T-helper 1 cell treated with Interleukin-12 subunit alpha and Interleukin-12 subunit beta and Interleukin-4 antibody, amounts not matched to agents 30 ng/mL and 1 ng/mL, for 36 hours (primary cell): ENCODE measurements around the gene ZCCHC10. TPM values are rescaled to one million over a fixed set of nuclear protein-coding genes. Genes with fewer than 3 reads are reported as not detected.

Experiments used
- intact Hi-C: fragments of 100-400 bp; cut with micrococcal nuclease; formaldehyde crosslinking; loops from one replicate; pipeline ENCODE4 v1.15.1; 2024
- total RNA-seq: library from RNA; stranded (reverse); gene quantifications from 2 replicates; pipeline ENCODE4 v1.2.3, GENCODE V29; 2022

The ZCCHC10 gene
- total RNA-seq: 34.3 and 35.7 TPM in 2 replicates

DNA sequence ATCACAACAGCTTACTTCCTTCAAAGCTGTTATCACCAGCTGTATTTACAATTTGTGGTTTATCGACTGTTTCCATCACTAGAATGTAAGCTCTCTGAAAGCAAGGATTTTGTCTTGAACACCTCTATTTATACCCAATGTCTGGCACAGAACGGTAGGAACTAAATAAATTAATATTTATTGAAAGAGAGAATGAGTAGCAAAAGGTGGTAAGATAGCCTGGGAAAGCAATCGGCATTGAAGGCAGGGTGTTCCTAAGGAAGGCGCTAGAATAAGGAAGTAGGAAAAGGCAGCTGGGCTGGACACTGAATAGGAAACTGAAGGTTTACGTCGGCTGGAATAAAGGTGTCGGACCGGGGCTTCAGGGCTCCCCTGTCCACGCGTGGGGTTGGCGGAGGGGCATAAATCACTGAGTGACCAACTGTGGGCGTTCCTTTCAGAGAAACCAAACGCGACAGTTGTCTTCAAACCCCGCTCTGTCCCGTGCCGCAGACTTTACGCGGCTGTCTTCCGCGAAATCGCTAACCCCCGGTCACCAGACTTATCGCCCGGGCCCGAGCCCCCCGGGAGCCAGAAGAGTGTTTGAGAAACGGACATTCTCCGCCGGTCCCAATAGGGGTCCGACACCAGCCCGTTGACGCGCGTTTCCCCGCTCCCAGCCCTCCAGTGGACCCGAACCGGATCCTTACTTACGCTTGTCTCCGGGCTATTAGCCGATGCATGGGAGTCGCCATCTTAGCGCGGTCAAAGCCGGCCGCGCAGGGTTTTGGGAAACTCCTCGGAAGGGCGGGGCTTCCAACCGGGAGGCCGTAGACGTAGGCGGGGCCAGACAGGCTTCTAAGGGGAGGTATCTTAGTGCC, at the start of gene ZCCHC10:
TSS of gene ZCCHC10 (minus strand) at position 746 of the 860 bp plus-strand sequence. CDS start at position 734, 12 bp downstream.
- intact Hi-C loops: loop anchor here (1.0 to 10.0 kb wide), 7 partner anchors 25 to 1391 kb away; partner anchors contain the start of genes AFF4, C5orf15, GDF9 and KIF3A

DNA sequence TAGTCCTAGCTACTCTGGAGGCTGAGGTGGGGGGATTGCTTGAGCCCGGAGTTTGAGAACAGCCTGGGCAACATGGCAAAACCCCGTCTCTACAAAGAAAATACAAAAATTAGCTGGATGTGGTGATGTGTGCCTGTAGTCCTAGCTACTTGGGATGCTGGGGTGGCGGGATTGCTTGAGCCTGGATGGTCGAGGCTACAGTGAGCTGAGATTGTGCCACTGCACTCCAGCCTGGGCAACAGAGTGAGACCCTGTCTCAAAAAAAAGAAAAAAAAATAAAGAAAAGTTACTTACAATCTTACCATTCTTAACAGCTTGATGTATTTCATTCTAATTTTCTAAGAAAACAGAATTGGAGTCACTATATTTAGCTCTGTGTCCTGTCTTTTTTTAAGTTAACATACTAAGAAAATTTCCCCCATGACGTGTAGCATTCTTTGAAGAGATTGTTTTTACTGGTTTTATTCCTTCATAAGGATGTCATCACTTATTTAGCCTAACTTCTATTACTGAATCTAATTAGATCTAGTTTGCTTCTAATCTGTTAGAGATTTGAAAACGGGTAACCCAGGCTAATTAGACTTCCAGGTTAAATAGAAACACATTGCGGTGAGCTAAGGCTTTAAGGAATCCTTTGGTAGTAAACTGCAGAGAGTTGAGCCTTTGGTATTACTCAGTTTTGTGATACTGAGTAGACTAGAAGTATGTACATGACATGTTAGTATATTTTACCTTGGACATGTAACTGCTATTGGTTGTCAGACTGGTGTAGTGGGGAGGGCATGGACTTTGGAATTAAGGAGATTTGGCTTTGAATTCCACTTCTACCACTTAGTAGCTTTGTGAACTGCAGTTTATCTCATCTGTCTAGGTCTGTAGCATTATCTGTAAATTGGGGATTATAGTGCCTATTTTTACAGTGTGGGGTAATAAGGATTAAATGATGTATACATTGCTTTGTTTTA, 49.5 kb upstream of the ZCCHC10 start:
- intact Hi-C loops: no loop called here

DNA sequence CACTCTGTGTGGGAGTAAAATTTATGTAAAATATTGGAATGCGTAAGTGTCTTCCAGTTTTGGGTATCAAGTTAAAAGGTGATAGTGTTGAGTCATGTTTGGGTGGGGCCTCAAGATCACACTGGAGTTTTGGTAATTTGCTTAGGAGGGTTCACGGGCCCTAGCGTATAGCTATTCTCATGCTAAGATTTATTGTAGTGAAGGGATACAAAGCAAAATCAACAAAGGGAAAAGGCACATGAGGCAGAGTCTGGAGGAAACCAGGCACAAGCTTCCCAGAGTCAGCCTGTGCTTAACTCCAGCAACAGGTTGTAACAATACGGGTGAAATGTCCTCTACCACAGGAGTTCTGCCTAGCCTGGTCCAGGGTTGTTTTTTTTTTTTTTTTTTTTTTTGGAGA, 45.7 kb upstream of the ZCCHC10 start:
- intact Hi-C loops: no loop called here

DNA sequence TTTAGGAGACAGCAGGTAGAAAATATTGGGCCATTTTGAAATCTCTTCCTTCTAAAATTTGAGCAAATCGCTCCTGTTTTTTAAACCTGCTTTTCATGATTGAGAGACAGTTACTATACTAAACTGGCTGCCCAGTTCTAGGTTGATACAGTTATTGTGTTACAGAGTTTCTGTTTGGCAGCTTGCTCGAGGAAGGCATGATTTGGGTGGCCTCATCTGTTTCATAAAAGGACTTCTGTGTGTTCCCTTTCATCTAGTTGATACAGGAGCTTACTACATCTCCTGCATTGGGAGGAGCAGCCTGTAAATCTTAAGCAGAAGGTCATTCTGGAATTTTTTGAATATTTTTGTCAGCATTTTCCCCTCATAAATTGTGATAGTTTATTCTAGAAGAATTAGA, 39.7 kb upstream of the ZCCHC10 start:
- intact Hi-C loops: no loop called here

DNA sequence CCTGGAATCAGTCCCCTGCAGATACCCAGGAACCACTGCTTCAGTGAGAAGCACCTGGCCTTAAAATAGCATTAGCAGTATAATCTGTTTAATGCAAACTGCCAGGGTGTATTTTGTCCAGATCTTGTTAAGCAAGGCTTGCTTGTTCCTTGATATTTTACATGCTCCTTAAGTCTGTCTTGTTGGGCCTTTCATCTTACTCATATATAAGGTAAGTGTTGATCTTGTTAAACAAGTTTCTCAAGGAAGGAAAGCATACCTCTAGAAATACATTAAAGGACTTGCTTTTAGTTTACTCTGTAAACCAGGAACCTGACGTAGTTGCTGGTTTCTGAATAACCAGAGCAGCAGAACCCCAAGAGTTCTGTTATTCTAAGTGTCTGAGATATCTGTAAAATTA, 39.1 kb upstream of the ZCCHC10 start:
- intact Hi-C loops: no loop called here

DNA sequence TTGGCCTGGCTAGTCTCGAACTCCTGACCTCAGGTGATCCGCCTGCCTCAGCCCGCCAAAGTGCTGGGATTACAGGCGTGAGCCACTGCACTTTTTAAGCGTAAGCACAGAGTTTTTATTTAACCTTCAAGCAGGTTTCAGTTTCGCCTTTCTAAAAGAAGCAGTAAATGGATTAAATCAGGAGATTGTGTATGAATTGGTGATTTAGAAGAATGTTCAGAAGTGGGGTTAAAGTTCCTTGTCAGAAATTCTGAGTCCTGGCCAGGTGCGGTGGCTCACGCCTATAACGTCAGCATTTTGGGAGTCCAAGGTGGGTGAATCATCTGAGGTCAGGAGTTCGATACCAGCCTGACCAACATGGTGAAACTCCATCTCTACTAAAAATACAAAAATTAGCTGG, 37.6 kb upstream of the ZCCHC10 start:
- intact Hi-C loops: no loop called here

DNA sequence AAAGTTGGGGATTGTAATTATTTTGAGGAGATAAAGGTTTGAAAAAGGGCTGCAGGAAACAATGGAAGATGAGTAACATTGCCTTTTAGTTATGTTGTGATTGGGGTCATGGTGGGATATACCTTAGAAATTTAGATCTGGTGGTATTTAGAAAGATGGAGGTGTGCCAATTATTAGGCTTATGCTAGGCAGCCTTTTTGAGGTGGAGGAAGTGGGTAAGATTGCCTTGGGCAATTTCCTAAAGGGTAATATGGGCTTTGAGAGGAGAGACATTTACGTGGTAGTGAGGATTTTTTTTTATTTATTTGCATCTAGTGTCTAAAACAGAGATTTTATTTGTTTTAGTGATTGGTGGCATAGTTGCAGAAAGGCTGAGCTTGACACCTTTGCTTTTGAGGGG, 35.9 kb upstream of the ZCCHC10 start:
- intact Hi-C loops: no loop called here

DNA sequence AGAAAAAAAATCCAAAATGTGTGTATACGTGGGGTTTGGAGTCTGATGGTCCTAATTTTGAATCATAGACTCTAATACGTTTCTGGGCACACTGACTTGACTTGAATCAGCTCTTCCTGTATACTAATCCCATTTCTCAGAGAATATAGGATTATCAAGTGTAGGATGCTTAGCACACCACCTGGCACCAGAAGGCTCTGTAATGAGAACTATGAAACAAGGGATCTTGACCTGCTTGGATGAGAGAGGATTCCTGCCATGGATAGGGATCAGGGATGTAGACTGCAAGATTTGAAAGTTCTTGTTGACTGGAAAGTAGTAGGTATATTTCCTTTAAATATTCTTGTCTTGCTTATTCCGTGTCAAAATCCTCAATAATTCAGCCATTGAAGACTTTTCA, 33.3 kb upstream of the ZCCHC10 start:
- intact Hi-C loops: loop anchor here (10.0 kb wide), 1 partner anchor 1055 kb away; the partner anchor contains the start of gene TCF7

DNA sequence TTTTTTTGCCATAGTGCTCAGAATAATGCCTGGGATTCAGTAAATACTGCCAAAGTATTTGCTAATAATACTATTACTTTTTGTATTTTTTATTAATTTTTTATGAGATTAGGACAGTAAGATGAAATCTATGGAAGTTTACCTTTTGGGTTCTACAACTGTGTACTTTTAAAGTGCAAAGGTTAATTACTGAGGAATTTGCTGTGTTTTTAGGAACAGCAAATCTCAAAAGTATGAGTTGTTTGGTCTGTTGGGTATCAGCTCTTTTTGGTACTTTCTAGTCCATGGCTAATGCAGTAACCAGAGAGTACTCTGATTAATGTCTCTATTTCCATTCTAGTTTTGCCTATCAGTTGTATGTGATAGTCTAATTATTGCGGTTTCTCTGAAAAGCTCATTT, 30.5 kb upstream of the ZCCHC10 start:
- intact Hi-C loops: loop anchor here (10.0 kb wide), 1 partner anchor 1058 kb away; the partner anchor contains the start of gene TCF7

DNA sequence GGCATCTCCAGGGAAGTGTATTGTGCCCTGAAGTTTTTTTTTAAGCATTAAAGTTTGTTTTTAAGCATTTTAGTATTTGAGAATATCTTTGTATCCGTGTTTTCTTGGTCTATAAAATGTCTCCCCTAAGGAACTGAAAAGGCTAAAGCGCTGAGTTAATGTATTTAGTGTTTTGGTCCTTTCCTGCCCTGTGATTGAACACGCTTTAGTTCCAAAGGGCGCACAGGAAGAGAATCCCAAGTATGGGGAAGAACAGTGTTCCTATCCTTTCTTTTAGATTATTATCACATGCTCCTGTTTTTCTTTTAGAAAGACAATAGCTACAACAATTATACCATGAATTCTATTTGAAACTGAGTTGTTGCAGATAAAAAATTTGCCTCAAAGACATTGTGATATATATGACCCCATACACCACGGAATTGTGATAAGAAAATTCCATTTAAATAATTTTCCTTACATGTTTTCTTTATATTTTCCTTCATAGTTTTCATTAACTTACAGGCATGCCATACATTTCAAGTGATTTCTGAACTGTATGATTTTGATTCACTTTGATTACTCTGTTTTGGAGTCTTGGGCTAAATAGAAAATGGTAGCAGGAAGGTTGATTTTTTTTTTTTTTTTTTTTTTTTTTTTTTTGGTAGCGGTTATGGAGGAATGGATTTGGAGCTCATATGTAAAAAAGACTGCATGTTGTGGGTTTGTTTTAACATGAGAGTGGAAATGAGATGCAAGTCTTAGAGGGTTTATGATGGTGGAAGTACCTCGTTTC, 28.5 kb upstream of the ZCCHC10 start:
- intact Hi-C loops: loop anchor here (5.0 to 10.0 kb wide), 5 partner anchors 318 to 1678 kb away; partner anchors contain the start of genes IRF1, KIF3A, PPP2CA and TCF7

DNA sequence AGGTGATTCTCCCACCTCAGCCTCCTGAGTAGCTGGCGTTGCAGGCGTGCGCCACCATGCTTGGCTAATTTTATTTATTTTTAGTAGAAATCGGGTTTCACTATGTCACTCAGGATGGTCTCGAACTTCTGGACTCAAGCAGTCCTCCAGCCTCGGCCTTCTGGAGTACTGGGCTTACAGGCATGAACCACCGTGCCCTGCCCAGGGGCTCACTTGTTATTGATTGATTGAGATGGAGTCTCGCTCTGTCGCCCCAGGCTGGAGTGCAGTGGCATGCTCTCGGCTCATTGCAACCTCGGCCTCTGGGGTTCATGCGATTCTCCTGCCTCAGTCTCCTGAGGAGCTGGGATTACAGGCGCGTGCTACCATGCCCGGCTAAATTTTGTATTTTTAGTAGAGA, 27.1 kb upstream of the ZCCHC10 start:
- intact Hi-C loops: loop anchor here (2.0 to 10.0 kb wide), 6 partner anchors 316 to 1676 kb away; partner anchors contain the start of genes FNIP1, IRF1, KIF3A and PPP2CA

DNA sequence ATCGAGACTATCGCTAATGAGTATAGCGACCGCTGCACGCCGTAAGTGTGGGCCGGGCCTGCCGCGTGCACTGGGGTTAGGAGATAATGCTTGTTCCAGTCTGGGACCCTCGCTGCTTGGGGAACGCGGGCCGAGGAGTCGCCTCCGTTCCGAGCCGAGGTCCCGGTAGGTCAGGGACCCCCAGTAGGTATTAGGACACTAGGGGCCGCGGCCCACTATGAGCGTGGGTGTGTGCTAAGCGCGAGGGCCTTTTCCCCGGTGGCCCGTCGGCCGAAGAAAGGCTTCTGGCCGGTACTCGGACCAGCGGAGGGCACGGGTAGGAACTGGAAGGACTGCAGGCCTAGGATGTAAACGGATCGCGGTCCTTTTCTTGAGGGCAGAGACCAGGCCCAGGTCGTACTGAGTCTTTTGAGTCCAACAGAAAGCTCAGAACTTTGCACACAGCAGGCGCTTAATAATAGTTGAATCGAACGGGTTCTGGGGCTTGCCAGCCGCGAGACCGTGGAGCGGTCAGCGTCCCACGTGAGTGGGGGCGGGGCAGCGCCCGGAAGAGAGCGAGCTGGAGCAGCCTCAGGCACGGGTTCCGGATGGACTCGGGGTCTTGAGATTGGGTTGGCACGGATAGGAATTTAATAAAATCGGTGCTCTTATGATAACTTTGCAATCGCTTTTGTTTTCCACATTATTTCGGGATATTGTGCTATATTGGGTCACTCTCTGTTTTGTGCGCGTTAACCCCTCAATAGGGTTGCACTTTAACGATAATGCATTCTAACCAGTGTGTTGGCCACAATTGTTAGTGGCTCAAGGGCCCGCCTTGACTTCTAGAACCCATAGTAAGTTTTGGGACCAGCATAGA, 26.2 kb upstream of the ZCCHC10 start:
- intact Hi-C loops: loop anchor here (2.0 to 10.0 kb wide), 6 partner anchors 315 to 1675 kb away; partner anchors contain the start of genes FNIP1, IRF1, KIF3A and PPP2CA

DNA sequence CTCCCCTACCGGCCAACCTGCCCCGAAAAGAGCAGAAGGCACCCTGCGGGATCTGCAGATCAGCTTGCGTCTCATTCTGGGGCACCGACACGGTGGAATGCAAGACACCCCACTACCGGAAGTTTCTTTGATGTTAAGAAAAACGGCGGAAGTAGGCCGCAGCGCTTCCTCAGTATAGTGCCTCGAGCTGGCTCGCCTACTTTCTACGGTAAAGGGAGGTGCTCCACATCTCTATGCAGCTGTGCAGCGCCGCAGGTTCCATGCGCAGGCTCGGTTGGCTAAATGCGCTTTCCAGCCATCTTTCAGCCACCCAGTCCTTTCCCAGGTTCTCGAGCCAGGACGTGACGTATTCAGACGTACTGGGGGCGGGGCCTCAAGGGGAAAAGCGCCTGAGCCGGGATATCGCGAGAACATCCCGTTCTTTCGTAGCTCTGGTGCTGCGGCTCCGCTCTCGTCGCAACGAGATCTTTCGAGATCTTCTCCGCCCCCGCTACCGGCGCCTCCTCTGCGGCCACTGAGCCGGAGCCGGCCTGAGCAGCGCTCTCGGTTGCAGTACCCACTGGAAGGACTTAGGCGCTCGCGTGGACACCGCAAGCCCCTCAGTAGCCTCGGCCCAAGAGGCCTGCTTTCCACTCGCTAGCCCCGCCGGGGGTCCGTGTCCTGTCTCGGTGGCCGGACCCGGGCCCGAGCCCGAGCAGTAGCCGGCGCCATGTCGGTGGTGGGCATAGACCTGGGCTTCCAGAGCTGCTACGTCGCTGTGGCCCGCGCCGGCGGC, 25.4 kb upstream of the ZCCHC10 start, which contains the start of gene HSPA4:
TSS of gene HSPA4 (plus strand) at position 472 of the 775 bp plus-strand sequence. CDS start at position 710, 238 bp downstream.
- intact Hi-C loops: loop anchor here (1.0 to 10.0 kb wide), 14 partner anchors 25 to 1674 kb away; partner anchors contain the start of genes AFF4, C5orf15, FNIP1 and GDF9

DNA sequence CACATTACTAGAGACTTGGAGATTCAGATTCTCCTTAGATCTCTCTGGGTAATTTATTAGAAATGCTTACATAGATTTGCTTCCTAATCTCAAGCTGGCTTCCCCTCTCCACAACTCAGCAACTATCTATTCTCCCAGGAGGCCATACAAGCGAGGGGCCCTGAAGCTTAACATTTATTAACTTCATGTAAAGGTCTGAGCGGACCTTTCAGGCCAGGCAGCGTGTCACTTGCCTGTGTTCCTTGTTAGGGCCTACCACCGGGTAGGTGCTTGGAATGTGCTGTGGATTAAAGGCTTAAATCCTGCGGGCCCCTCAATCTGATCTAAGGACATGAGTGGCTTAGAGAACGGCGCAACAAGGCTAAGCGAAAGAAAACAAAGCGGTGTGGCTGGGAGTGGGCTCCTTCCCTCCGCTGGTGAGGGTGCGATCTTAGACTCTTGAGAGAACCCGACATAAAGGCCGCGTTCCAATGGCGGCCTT, 24.8 kb upstream of the ZCCHC10 start:
- intact Hi-C loops: loop anchor here (1.0 to 10.0 kb wide), 13 partner anchors 25 to 1674 kb away; partner anchors contain the start of genes AFF4, C5orf15, GDF9 and IRF1

DNA sequence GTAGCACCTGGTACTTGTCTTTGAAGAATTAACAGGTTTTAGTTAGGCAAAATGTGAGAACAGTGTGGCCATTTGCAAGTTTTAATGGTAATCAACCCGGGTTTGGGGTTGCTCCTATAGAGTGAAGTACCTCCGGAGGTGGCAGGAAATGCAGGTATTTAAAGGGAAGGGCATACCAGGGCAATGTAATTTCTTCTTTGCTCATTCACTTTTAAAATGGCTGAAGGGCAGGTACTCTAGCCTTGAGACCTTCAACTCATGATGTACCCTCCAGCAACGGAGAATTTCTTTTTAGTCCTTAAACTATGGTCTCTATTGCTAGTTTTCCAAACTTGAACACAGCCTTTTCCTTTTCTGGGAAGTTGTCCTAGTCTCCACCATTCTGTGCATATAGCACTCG, 24.2 kb upstream of the ZCCHC10 start:
- intact Hi-C loops: loop anchor here (5.0 to 10.0 kb wide), 5 partner anchors 313 to 1673 kb away; partner anchors contain the start of genes IRF1, KIF3A, PPP2CA and TCF7

DNA sequence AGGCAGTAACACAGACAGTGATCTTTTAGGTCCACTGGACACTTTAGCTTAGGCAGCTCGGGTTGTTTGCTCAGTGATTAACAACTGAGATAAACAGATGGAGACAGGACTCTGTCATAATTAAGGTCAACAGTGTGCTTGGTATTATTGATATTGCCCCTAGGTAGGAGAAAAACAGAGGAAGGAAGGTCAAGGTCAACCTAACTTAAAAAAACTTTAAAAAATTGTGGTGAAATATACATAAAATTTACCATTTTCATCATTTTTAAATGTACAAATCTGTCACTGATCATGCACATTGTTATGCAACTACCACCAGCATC, 23.3 kb upstream of the ZCCHC10 start:
- intact Hi-C loops: loop anchor here (5.0 to 10.0 kb wide), 5 partner anchors 312 to 1672 kb away; partner anchors contain the start of genes IRF1, KIF3A, PPP2CA and TCF7

DNA sequence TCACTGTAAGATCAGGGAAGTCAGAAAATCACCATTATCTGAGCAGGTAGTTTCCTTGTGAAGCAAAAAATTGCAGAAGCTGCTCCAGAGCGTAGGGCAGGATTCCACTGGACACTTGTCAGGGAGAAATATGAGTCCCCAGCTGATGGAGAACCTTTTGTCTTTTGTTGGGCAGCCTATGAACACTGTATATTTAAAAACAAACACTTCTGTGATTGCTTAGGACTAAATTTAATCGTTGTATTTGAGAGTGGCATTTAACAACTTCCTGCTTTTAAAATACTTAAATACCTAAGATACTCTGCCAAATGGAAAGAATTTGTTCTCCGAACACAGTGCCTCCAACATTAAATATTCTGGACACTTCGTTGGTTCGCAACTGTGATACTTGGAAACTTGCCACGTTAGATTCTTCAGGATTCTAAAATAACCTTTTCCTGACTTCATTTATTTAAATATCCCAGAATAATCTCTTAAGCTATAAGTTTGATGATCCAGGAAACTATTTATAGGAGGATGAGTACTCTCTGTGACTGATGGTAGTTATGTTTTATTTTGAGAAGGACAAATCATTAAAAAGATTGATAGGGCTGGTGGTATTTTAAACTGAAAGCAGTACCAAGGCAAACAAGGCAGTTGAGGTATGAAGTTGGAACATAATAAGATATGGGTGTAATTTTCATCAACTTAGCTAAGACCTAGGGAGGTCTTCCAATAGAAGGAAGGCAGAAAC, 22.8 kb upstream of the ZCCHC10 start:
- intact Hi-C loops: no loop called here

DNA sequence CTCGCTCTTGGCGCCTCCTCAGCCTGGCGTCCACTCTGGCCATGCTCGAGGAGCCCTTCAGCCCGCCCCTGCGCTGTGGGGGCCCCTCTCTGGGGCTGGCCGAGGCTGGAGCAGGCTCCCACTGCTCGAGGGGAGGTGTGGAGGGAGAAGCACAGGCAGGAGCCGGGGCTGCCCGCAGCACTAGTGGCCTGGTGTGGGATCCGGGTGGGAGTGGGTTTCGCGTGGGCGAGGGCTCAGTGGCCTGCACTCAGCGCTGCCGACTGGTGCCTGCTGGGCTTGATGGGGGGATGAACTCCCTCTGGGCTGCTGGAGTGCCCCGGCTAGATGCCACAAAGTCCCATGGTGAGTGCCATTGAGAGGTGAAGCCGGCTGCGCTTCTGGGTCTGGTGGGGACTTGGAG, 21.1 kb upstream of the ZCCHC10 start:
- intact Hi-C loops: no loop called here
